ENCODE results near the gene PIP4K2B.
A peak's percentile ranks its signal among the peaks of the same experiment; 100 is the strongest.

Gene PIP4K2B

GRCh38 chr17:38743556-38744171 is 55.7 kb downstream of the PIP4K2B start:
- DNase-seq: no peak

- no peak for DNase-seq
Measured at GRCh38 chr17:38742411-38743308, 56.7 kb downstream of the PIP4K2B start.

- no peak for DNase-seq
Measured at GRCh38 chr17:38741921-38742410, 57.4 kb downstream of the PIP4K2B start.

GRCh38 chr17:38741461-38741860 is 57.9 kb downstream of the PIP4K2B start:
- DNase-seq: no peak

- DNase-seq: no peak
Measured at GRCh38 chr17:38740806-38741205, 58.5 kb downstream of the PIP4K2B start.

- no peak for DNase-seq
Measured at GRCh38 chr17:38740044-38740443, 59.3 kb downstream of the PIP4K2B start.

GRCh38 chr17:38739305-38739704 is 60.1 kb downstream of the PIP4K2B start:
- DNase-seq: no peak

- no peak for DNase-seq
Measured at GRCh38 chr17:38738686-38739085, 60.7 kb downstream of the PIP4K2B start.

- DNase-seq: no peak
Measured at GRCh38 chr17:38738007-38738662, 61.2 kb downstream of the PIP4K2B start.

- DNase-seq: peak; percentile 53
Measured at GRCh38 chr17:38735161-38735997, 64.0 kb downstream of the PIP4K2B start.

GRCh38 chr17:38733982-38734973 is 65.1 kb downstream of the PIP4K2B start:
- no peak for DNase-seq

GRCh38 chr17:38733282-38733981 is 65.9 kb downstream of the PIP4K2B start:
- DNase-seq: no peak

GRCh38 chr17:38732376-38733281 is 66.7 kb downstream of the PIP4K2B start:
- DNase-seq: no peak

- DNase-seq: no peak
Measured at GRCh38 chr17:38731526-38732294, 67.6 kb downstream of the PIP4K2B start.

GRCh38 chr17:38730526-38731379 is 68.6 kb downstream of the PIP4K2B start:
- no peak for DNase-seq

- DNase-seq: peak; percentile 86
Measured at GRCh38 chr17:38729886-38730525, 69.3 kb downstream of the PIP4K2B start, which contains the start of gene CISD3. Gene CISD3 (plus strand): TSS chr17:38730341. CDS start chr17:38730359, 18 bp downstream.

GRCh38 chr17:38729368-38729885 is 69.9 kb downstream of the PIP4K2B start:
- no peak for DNase-seq

All from central memory CD4-positive, alpha-beta T cell (primary cell).